ENCODE results near the gene ZNF768.

ZNF768 gene

DNA sequence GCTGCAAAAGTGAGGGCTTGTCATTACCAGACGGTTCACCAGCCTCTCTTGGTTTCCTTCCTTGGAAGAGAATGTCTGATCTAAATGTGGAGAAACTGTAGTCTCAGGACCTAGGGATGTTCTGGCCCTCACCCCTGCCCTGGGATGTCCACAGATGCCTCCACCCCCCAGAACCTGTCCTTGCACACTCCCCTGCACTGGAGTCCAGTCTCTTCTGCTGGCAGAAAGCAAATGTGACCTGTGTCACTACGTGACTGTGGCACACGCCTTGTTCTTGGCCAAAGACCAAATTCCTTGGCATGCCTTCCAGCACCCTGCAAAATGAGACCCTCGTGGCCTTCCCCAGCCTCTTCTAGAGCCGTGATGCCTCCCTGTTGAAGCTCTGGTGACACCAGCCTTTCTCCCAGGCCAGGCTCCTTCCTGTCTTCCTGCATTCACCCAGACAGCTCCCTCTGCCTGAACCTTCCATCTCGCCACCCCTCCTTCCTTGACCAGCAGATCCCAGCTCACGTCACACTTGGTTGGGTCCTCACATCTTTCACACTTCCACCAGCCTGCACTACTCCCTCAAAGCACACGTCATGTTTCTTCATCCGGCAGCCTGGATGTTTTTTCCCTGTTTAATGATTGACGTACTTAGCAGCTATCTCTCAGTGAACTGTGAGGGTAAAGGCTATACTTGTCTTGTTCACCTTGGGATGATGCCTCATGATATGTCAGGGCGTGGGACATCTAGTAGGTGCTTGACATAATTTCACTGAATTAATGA, 4.3 kb downstream of the ZNF768 start:
- TF ChIP-seq, protein P1, sequence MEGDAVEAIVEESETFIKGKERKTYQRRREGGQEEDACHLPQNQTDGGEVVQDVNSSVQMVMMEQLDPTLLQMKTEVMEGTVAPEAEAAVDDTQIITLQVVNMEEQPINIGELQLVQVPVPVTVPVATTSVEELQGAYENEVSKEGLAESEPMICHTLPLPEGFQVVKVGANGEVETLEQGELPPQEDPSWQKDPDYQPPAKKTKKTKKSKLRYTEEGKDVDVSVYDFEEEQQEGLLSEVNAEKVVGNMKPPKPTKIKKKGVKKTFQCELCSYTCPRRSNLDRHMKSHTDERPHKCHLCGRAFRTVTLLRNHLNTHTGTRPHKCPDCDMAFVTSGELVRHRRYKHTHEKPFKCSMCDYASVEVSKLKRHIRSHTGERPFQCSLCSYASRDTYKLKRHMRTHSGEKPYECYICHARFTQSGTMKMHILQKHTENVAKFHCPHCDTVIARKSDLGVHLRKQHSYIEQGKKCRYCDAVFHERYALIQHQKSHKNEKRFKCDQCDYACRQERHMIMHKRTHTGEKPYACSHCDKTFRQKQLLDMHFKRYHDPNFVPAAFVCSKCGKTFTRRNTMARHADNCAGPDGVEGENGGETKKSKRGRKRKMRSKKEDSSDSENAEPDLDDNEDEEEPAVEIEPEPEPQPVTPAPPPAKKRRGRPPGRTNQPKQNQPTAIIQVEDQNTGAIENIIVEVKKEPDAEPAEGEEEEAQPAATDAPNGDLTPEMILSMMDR (IDR thresholded peaks at IDR 0.05; ENCODE audit: insufficient read depth, low read depth, low read length, missing control alignments), result no peak
- no peak overlapping the region for H3K4me3 ChIP-seq (ENCODE audit: low read length)
- DNase-seq (ENCODE audit: low read depth), result no peak

DNA sequence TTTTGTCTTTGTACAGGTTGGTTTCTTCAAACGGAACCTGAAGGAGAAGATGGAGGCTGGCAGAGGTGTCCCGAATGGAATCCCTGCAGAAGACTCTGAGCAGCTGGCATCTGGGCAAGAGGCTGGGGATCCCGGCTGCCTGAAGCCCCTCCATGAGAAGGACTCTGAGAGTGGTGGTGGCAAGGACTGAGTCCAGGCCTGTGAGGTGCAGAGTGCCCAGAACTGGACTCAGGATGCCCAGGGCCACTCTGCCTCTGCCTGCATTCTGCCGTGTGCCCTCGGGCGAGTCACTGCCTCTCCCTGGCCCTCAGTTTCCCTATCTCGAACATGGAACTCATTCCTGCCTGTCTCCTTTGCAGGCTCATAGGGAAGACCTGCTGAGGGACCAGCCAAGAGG, 4.9 kb downstream of the ZNF768 start:
- H3K4me3 ChIP-seq (ENCODE audit: low read length), result no peak overlapping the region
- no peak for DNase-seq (ENCODE audit: low read depth)
- TF ChIP-seq, protein P1 (IDR thresholded peaks at IDR 0.05; ENCODE audit: insufficient read depth, low read depth, low read length, missing control alignments), result no peak

DNA sequence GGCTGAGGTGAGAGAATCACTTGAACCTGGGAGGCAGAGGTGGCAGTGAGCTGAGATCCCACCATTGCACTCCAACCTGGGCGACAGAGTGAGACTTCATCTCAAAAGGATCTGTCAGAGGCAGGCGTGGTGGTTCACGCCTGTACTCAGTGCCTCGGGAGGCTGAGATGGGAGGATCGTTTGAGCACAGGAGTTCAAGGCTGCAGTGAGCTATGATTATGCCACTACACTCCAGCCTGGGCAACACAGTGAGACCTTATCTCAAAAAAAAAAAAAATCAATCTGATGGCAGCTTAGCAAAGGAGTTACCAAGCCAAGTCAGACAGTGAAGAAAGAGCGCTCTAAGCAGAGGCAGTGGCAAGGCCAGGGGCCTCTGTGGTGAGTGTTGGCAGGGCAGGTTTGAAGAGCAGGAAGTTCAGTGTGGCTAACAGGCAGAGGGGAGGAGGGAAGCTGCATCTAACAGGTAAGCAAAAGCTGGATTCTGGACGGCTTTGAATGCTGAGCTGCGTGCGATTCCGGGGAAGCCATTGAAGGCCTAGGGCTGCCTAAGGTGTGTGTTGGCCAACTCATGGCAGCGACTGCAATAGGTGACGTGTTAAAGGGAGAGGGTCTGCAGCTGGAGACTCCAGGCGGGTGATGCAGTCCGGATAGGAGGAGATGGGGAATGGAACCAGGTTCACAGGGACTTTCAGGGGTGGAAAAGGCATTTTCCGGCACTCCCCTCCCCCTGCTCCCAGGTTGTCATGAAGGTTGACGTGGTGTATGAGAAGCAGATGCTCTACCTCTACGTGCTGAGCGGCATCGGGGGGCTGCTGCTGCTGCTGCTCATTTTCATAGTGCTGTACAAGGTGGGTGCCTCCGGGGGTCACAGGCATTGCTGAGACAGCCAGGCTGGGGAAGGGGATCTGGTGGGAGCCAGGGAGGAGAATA, 7.0 kb downstream of the ZNF768 start:
- TF ChIP-seq, protein P1 (IDR thresholded peaks at IDR 0.05; ENCODE audit: insufficient read depth, low read depth, low read length, missing control alignments), result no peak
- H3K4me3 ChIP-seq (ENCODE audit: low read length), result no peak overlapping the region
- DNase-seq (ENCODE audit: low read depth), result no peak

DNA sequence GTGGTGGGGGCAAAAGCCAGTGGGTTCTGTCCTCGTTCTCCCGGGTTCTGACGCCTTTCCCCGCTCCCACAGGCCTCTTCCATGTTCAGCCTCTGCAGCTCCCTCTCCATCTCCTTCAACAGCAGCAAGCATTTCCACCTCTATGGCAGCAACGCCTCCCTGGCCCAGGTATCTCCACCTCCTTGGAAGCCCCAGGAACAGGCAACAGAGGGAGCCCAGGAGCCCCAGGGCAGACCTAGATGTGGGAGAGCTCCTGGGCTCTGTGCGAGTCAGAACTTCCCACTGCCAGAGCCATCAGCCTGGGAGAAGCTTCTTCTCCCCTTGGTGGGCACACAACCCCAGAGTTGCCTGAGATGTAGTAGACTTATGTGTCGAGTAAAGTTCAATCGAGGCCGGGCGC, 7.8 kb downstream of the ZNF768 start:
- no peak overlapping the region for H3K4me3 ChIP-seq (ENCODE audit: low read length)

DNA sequence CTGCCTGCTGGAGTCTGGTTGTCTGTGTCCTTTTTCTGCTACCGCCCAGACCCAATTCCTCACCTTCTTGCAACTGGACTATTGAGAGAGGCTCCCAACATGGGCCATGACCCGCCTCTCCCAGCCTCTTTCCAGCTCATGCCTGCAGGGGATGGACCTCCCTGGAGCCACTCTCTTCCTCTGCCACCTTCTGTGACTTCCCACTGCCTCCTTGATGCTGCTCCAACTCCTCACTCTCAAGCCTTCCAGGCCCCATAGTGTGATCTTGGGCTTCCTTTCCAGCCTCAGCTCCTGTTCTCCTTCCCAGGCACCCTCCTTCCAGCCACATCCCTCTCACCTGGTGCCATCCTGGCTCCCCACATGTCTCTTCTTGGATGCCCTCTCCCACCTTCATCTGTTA, 11.1 kb downstream of the ZNF768 start:
- no peak overlapping the region for H3K4me3 ChIP-seq (ENCODE audit: low read length)
- TF ChIP-seq, protein P1 (IDR thresholded peaks at IDR 0.05; ENCODE audit: insufficient read depth, low read depth, low read length, missing control alignments), result no peak
- no peak for DNase-seq (ENCODE audit: low read depth)

More for the DNA sequence above, 7.8 kb downstream of the ZNF768 start:
- no peak for DNase-seq (ENCODE audit: low read depth)
- TF ChIP-seq, protein P1 (IDR thresholded peaks at IDR 0.05; ENCODE audit: insufficient read depth, low read depth, low read length, missing control alignments), result no peak

DNA sequence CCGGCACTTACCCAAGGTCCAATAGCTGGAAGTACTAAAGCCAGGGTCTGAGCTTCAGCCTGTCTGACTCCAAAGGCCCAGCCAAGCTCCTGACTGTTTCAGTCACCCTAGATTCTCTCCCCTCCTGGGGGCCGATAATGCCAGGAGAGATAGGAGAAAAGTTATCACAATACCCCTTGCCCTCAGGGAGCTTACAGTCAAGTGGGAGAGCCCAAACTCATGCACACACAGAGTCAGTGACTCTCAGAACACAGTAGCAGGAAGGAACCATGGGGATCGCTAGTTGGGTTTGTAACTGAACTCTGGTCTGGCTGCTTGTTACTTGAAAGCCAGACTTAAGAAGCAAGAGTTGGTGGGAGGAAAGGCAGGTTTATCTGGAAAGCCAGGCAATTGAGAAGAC, 14.9 kb downstream of the ZNF768 start:
- TF ChIP-seq, protein P1 (IDR thresholded peaks at IDR 0.05; ENCODE audit: insufficient read depth, low read depth, low read length, missing control alignments), result no peak
- H3K4me3 ChIP-seq (ENCODE audit: low read length), result no peak overlapping the region
- DNase-seq (ENCODE audit: low read depth), result no peak

Data from epithelial cell of esophagus (primary cell).